GM18519 (cell line): ENCODE results near the gene NHS.
"Not testable (repeated sequence)": the region's sequence is repeated elsewhere in the genome, so short reads cannot be mapped to it uniquely, and the experiment has no call there.

Experiments used
- ATAC-seq: cut with Tn5 transposase; IDR thresholded peaks from one replicate; pipeline ENCODE4 v1.9.1; 2021; ENCODE audit warnings: mild to moderate bottlenecking, moderate library complexity; ENCODE audit not compliant: unreplicated experiment, low FRiP score

The NHS gene

DNA sequence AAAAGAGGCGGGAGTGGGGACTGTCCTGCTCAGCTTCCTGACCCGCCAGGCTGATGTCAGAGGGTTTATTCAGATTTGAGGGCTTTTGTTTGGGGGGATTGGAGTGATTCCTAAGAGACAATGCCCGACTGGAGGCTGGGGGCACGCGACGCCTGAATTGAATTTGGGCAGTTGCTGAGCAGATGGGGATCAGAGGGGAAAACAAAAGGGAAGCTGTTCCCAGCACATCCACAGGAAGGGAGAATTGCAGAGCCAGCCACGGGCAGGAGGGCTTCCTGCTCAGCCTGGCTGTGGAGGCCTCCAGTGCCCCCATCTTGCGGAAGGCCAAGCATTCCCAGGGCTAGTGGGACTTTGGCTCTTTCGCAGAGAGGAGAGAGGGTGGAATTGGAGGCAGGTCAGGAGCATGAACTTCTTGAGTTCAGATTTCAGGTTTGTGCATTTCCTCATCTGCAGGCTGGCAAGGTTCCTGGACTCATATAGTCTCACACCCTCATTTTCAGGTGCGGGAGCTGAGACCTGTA, 162.8 kb downstream of the NHS start:
- ATAC-seq = no peak

DNA sequence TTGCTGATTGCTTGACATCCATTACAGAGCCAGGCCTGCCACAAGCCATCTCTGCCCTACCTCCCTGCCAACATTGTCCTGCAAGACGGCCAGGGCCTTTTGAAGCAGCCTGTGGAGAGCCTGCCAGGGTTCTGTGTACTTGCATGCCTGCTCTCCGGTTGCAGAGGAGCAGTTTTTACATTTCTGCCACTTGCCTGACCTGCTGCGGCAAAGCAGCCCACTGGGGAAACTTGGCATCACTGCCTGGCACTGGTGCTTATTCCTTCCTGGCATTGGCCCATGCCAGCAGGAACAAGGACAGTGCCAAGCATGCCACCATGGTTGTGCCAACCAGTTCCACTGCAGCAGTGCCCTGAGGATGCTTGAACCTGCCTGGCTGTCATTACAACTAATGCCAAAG, 167.1 kb downstream of the NHS start:
- no peak for ATAC-seq

GRCh38 chrX:17544821-17545220, 169.8 kb downstream of the NHS start:
- ATAC-seq = no peak

DNA sequence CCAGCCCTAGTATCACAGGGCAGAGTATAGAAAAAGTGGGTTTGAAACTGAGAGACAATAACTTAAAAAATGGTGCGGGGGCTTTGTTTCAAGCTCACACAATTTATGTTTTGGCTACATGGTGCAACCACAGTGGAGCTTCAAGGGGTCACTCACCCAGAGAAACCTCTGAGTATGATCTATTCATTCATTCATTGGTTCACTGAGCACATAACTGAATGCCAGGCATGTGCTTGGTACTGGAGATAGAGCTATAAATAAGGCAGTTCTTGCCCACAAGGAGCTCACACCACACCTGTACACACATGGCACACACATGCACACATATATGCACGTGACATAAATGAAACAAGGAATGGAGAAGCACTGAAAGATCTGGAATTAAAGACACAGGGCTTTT, 171.4 kb downstream of the NHS start:
- ATAC-seq = no peak

GRCh38 chrX:17547658-17548057, 172.7 kb downstream of the NHS start:
- peak; percentile 69 for ATAC-seq

GRCh38 chrX:17549107-17549651, 174.2 kb downstream of the NHS start:
- ATAC-seq = no peak

DNA sequence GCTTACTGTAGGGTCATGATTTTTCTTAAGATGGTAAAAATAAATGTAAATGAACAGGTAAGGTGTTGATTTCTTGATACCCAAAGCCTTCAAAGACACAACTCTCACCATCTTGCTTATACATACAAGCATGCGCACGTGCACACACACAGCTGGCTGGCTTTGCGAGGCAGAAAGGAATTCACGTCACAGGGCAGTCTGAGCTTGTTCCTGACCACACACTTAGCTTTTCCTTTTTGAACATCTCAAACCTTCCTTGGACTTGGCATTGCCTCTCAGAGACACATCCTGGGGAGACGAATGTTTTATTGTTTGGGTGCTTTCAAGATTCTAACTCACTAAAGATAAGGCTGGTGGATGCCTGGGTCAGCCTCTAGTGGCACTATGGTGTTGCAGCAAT, 175.0 kb downstream of the NHS start:
- no peak for ATAC-seq

- no peak for ATAC-seq
Observed at GRCh38 chrX:17552044-17552650, 177.1 kb downstream of the NHS start.

GRCh38 chrX:17553469-17553868, 178.5 kb downstream of the NHS start:
- no peak for ATAC-seq

GRCh38 chrX:17553961-17554482, 179.0 kb downstream of the NHS start:
- ATAC-seq = no peak

GRCh38 chrX:17554914-17555313, 179.9 kb downstream of the NHS start:
- ATAC-seq = no peak

GRCh38 chrX:17555846-17556245, 180.8 kb downstream of the NHS start:
- no peak for ATAC-seq

DNA sequence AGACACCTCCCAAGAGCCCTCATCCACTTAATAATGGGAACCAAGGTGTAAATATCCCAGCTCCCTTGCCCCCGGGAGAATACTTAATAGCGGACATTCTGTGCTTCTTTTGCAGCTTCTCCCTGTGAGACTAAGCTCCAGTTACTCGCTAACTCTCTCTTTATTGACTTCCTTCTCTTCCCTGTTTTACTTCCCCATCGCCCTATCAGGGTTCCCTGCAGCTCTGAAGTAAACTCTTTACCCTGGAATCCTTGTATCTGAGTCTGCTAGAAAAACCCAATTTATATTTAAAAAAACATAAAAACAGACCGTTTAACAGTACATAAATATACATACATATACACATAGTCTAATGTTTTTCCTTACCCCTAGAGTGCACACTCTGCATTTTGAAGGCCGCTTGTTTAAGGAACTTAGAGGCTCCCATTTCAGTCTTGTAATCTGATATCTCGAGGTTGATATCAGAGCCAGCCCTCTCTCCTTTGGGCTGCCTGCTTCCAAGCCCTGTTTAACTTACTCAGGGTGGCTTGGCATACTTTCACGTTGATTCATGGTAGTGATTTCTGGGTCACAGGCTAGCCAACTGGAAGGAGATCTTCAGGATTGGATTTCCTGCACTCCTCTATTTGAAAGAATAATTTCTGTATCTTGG, 184.9 kb downstream of the NHS start:
- ATAC-seq = no peak

- no peak for ATAC-seq
Observed at GRCh38 chrX:17560385-17560784, 185.4 kb downstream of the NHS start.

- ATAC-seq = no peak
Observed at GRCh38 chrX:17563076-17563475, 188.1 kb downstream of the NHS start.

DNA sequence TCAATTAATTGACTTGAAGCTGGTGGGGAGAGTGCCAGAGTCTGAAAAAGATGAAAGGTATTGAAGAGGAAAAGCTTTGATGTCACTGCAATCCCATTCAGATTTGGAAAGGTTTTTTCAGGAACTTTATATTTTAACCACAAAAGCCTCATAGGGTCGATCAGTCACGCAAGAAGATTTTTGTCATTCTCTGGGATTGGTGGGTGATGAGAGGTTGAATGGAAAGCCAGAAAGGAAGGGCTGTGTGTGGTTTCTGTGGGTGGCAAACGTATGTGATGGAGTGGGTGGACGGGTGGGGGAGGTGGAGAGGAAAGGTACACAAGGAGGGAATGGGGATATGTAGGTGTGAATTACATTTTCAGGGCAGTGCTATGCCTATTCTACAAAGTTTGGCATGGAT, 188.5 kb downstream of the NHS start:
- no peak for ATAC-seq

GRCh38 chrX:17564689-17565409, 189.8 kb downstream of the NHS start:
- no peak for ATAC-seq

GRCh38 chrX:17566740-17567139, 191.7 kb downstream of the NHS start:
- no peak for ATAC-seq

- no peak for ATAC-seq
Observed at GRCh38 chrX:17567187-17567586, 192.2 kb downstream of the NHS start.

DNA sequence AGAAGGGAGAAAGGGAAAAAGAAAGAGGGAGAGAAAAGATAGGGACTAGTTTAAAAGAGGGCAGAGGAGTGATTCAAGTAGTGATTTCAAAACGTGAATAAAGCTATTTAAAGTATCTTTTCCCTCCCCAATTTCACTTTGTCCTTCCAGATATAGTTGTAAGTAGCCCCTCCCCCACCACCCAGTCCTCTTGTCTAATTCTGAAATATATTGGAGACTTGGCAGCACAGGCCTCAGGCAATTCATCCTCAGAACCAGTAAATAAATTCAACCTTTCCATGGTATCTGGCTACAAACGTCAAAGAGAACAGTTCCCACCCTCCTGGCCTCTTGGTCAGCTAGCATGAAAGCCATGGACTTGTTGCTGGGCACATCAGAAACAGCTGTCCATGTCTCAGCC, 192.8 kb downstream of the NHS start:
- no peak for ATAC-seq

GRCh38 chrX:17568804-17569203, 193.8 kb downstream of the NHS start:
- ATAC-seq = not testable (repeated sequence)
